Measurements from ENCODE around the gene WBP2NL.

Gene WBP2NL

GRCh38 chr22:41976961-41977566 lies 21.5 kb upstream of the WBP2NL start:
- DNase-seq = peak in 7 of 51 donors; percentile 19 to 54 (median 46)

- no peak for DNase-seq
Measured at GRCh38 chr22:41978732-41979131, 19.9 kb upstream of the WBP2NL start.

- peak in 15 of 51 donors; percentile 18 to 49 (median 33) for DNase-seq
Measured at GRCh38 chr22:41979423-41980250, 19.0 kb upstream of the WBP2NL start.

GRCh38 chr22:41982865-41983264 lies 15.7 kb upstream of the WBP2NL start:
- no peak for DNase-seq

- DNase-seq = no peak
Measured at GRCh38 chr22:41983513-41984405, 14.8 kb upstream of the WBP2NL start.

- DNase-seq = no peak
Measured at GRCh38 chr22:41987276-41987675, 11.3 kb upstream of the WBP2NL start.

- no peak for DNase-seq
Measured at GRCh38 chr22:41989246-41989645, 9.3 kb upstream of the WBP2NL start.

- DNase-seq = no peak
Measured at GRCh38 chr22:41991111-41991510, 7.5 kb upstream of the WBP2NL start.

- DNase-seq = no peak
Measured at GRCh38 chr22:41992496-41992895, 6.1 kb upstream of the WBP2NL start.

- DNase-seq = no peak
Measured at GRCh38 chr22:41995211-41995610, 3.4 kb upstream of the WBP2NL start.

GRCh38 chr22:41996826-41997225 lies 1.8 kb upstream of the WBP2NL start:
- no peak for DNase-seq

- no peak for DNase-seq
Measured at GRCh38 chr22:42000466-42000865, 1.9 kb downstream of the WBP2NL start.

GRCh38 chr22:42001121-42001520 lies 2.5 kb downstream of the WBP2NL start:
- DNase-seq = peak in 1 of 51 donors; percentile 16

GRCh38 chr22:42001706-42002105 lies 3.1 kb downstream of the WBP2NL start:
- DNase-seq = no peak

GRCh38 chr22:42007922-42008321 lies 9.3 kb downstream of the WBP2NL start:
- no peak for DNase-seq

- DNase-seq = no peak
Measured at GRCh38 chr22:42010778-42011177, 12.2 kb downstream of the WBP2NL start.

- no peak for DNase-seq
Measured at GRCh38 chr22:42013385-42013784, 14.8 kb downstream of the WBP2NL start.

- DNase-seq = no peak
Measured at GRCh38 chr22:42016111-42016510, 17.5 kb downstream of the WBP2NL start.

- DNase-seq = no peak
Measured at GRCh38 chr22:42018224-42018623, 19.6 kb downstream of the WBP2NL start.

GRCh38 chr22:42021571-42021970 lies 23.0 kb downstream of the WBP2NL start:
- DNase-seq = no peak

- no peak for DNase-seq
Measured at GRCh38 chr22:42022162-42022847, 23.7 kb downstream of the WBP2NL start.
